ENCODE results near the gene P2RX6. TPM values are rescaled to one million over a fixed set of nuclear protein-coding genes. Genes with fewer than 3 reads are reported as not detected.
"Not testable (repeated sequence)": the region's sequence is repeated elsewhere in the genome, so short reads cannot be mapped to it uniquely, and the experiment has no call there.

P2RX6 gene
- total RNA-seq (0.66 TPM), polyA plus RNA-seq (0.87 TPM)
- long read RNA-seq, donor 1 = 0 reads
- long read RNA-seq, donor 2 = 0 reads
- long read RNA-seq, donor 3 = 0 reads
- long read RNA-seq, donor 4 = 0 reads
- long read RNA-seq, donor 5 = 0 reads
- long read RNA-seq, donor 6 = 0 reads
- long read RNA-seq, donor 7 = 0 reads
- long read RNA-seq, donor 8 = 0 reads
- long read RNA-seq, donor 9 = 0 reads
- long read RNA-seq, donor 10 = 0 reads

- Histone ChIP-seq H3K27me3 (ENCODE audit: control insufficient read depth in 2 of 2, insufficient read depth in 1 of 2, low read length in 1 of 2) (peaks cover 0 to 43% of the 10 kb centered on the region in 2 donors), H3K4me3 (ENCODE audit: low read length in 2 of 2) (peak within 1 kb of the TSS; percentile 5 to 24), H3K27ac (ENCODE audit: low read depth in 1 of 2, low read length in 1 of 2) (no peak within 1 kb of the TSS), H3K36me3 (ENCODE audit: control insufficient read depth in 2 of 2, insufficient read depth in 2 of 2, low read length in 1 of 2) (no peaks in the 10 kb centered on the region), H3K9me3 (ENCODE audit: control insufficient read depth in 2 of 2, insufficient read depth in 1 of 2, low read length in 1 of 2) (no peaks in the 10 kb centered on the region), H3K4me1 (ENCODE audit: control insufficient read depth in 2 of 2, insufficient read depth in 2 of 2, low read length in 2 of 2) (peaks cover 11 to 17% of the 10 kb centered on the region in 2 donors)
- no peak for DNase-seq (ENCODE audit: low read depth in 6 of 9, low spot score in 9 of 9)
- WGBS = 62% methylated on average over 12 of the region's 12 CpGs
Measured at GRCh38 chr22:21014726-21015465, at the start of gene P2RX6. P2RX6 (plus strand) TSS chr22:21015165; CDS start chr22:21015175, 10 bp downstream.

- H3K36me3 ChIP-seq (ENCODE audit: control insufficient read depth in 2 of 2, insufficient read depth in 2 of 2, low read length in 1 of 2) = no peaks in the 10 kb centered on the region
- 90% methylated on average over 13 of the region's 13 CpGs for WGBS
- peaks cover 23 to 55% of the 10 kb centered on the region in 2 donors for H3K27me3 ChIP-seq (ENCODE audit: control insufficient read depth in 2 of 2, insufficient read depth in 1 of 2, low read length in 1 of 2)
- no peak for DNase-seq (ENCODE audit: low read depth in 6 of 9, low spot score in 9 of 9)
- no peak overlapping the region for H3K27ac ChIP-seq (ENCODE audit: low read depth in 1 of 2, low read length in 1 of 2)
- H3K4me1 ChIP-seq (ENCODE audit: control insufficient read depth in 2 of 2, insufficient read depth in 2 of 2, low read length in 2 of 2) = peaks cover 0 to 6% of the 10 kb centered on the region in 2 donors
- no peak overlapping the region for H3K4me3 ChIP-seq (ENCODE audit: low read length in 2 of 2)
- no peaks in the 10 kb centered on the region for H3K9me3 ChIP-seq (ENCODE audit: control insufficient read depth in 2 of 2, insufficient read depth in 1 of 2, low read length in 1 of 2)
Measured at GRCh38 chr22:20965888-20966855, 48.8 kb upstream of the P2RX6 start.

DNA sequence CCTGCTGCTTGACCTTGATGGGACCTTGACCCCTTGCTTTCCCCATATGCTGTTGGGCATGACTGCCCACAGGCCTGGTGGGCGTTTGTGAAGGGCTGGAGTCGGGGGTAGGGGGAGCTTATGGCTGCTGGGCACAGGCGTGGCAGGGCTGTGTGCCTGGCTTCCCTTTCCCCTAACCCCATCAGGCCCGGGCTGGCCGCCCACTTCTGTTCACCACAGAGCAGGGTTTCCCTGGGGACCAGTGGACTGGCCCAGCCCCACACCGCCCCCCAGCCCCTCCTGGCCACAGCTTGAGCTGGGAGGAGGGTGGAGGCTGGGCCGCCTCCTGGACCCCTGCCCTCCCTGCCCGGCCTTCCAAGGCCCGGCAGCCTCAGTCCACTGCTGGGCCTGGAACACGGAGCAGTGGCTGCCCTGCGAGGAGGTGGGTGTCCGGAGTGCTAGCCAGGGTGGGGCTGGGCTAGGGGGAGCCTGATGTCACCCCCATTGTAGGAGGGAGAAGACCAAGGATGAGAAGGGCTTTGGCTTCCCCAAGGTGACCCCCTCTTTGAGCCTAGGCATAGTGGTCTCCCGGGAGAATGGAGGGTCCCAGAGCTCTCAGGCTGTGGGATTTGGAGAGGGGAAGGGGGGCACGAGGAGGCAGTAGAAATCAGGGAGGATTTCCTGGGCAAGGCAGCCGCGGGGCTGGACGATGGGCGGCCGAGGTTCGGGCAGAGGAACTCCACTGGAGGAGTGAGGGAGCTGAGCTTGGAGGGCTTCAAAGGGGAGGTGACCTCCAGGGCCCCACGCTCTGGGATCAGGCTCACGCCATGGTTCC, 47.9 kb upstream of the P2RX6 start, which contains the start of gene AIFM3:
AIFM3 (plus strand) TSS at position 373 of the 814 bp plus-strand sequence. CDS start 690 bp downstream, outside the sequence.
- Histone ChIP-seq H3K9me3 (ENCODE audit: control insufficient read depth in 2 of 2, insufficient read depth in 1 of 2, low read length in 1 of 2) (no peaks in the 10 kb centered on the region), H3K27ac (ENCODE audit: low read depth in 1 of 2, low read length in 1 of 2) (no peak within 1 kb of the TSS), H3K4me3 (ENCODE audit: low read length in 2 of 2) (no peak within 1 kb of the TSS), H3K27me3 (ENCODE audit: control insufficient read depth in 2 of 2, insufficient read depth in 1 of 2, low read length in 1 of 2) (peaks cover 23 to 59% of the 10 kb centered on the region in 2 donors), H3K4me1 (ENCODE audit: control insufficient read depth in 2 of 2, insufficient read depth in 2 of 2, low read length in 2 of 2) (peaks cover 0 to 6% of the 10 kb centered on the region in 2 donors), H3K36me3 (ENCODE audit: control insufficient read depth in 2 of 2, insufficient read depth in 2 of 2, low read length in 1 of 2) (no peaks in the 10 kb centered on the region)
- WGBS = 94% methylated on average over 22 of the region's 22 CpGs
- DNase-seq (ENCODE audit: low read depth in 6 of 9, low spot score in 9 of 9) = no peak

- no peak overlapping the region for H3K27ac ChIP-seq (ENCODE audit: low read depth in 1 of 2, low read length in 1 of 2)
- no peaks in the 10 kb centered on the region for H3K36me3 ChIP-seq (ENCODE audit: control insufficient read depth in 2 of 2, insufficient read depth in 2 of 2, low read length in 1 of 2)
- WGBS = 84% methylated on average over 19 of the region's 19 CpGs
- H3K27me3 ChIP-seq (ENCODE audit: control insufficient read depth in 2 of 2, insufficient read depth in 1 of 2, low read length in 1 of 2) = peaks cover 23 to 55% of the 10 kb centered on the region in 2 donors
- H3K4me1 ChIP-seq (ENCODE audit: control insufficient read depth in 2 of 2, insufficient read depth in 2 of 2, low read length in 2 of 2) = peaks cover 0 to 6% of the 10 kb centered on the region in 2 donors
- H3K9me3 ChIP-seq (ENCODE audit: control insufficient read depth in 2 of 2, insufficient read depth in 1 of 2, low read length in 1 of 2) = no peaks in the 10 kb centered on the region
- H3K4me3 ChIP-seq (ENCODE audit: low read length in 2 of 2) = no peak overlapping the region
- no peak for DNase-seq (ENCODE audit: low read depth in 6 of 9, low spot score in 9 of 9)
Measured at GRCh38 chr22:20967697-20968211, 47.2 kb upstream of the P2RX6 start.

GRCh38 chr22:20968281-20968977, 46.5 kb upstream of the P2RX6 start:
- peaks cover 23 to 52% of the 10 kb centered on the region in 2 donors for H3K27me3 ChIP-seq (ENCODE audit: control insufficient read depth in 2 of 2, insufficient read depth in 1 of 2, low read length in 1 of 2)
- DNase-seq (ENCODE audit: low read depth in 6 of 9, low spot score in 9 of 9) = no peak
- H3K9me3 ChIP-seq (ENCODE audit: control insufficient read depth in 2 of 2, insufficient read depth in 1 of 2, low read length in 1 of 2) = no peaks in the 10 kb centered on the region
- H3K4me3 ChIP-seq (ENCODE audit: low read length in 2 of 2) = no peak overlapping the region
- 79% methylated on average over 7 of the region's 7 CpGs for WGBS
- peaks cover 0 to 6% of the 10 kb centered on the region in 2 donors for H3K4me1 ChIP-seq (ENCODE audit: control insufficient read depth in 2 of 2, insufficient read depth in 2 of 2, low read length in 2 of 2)
- no peaks in the 10 kb centered on the region for H3K36me3 ChIP-seq (ENCODE audit: control insufficient read depth in 2 of 2, insufficient read depth in 2 of 2, low read length in 1 of 2)
- no peak overlapping the region for H3K27ac ChIP-seq (ENCODE audit: low read depth in 1 of 2, low read length in 1 of 2)

- no peak overlapping the region for H3K27ac ChIP-seq (ENCODE audit: low read depth in 1 of 2, low read length in 1 of 2)
- no peaks in the 10 kb centered on the region for H3K4me1 ChIP-seq (ENCODE audit: control insufficient read depth in 2 of 2, insufficient read depth in 2 of 2, low read length in 2 of 2)
- no peaks in the 10 kb centered on the region for H3K9me3 ChIP-seq (ENCODE audit: control insufficient read depth in 2 of 2, insufficient read depth in 1 of 2, low read length in 1 of 2)
- H3K4me3 ChIP-seq (ENCODE audit: low read length in 2 of 2) = no peak overlapping the region
- WGBS = 89% methylated on average over 4 of the region's 4 CpGs
- H3K27me3 ChIP-seq (ENCODE audit: control insufficient read depth in 2 of 2, insufficient read depth in 1 of 2, low read length in 1 of 2) = peaks cover 5 to 40% of the 10 kb centered on the region in 2 donors
- no peak for DNase-seq (ENCODE audit: low read depth in 6 of 9, low spot score in 9 of 9)
- H3K36me3 ChIP-seq (ENCODE audit: control insufficient read depth in 2 of 2, insufficient read depth in 2 of 2, low read length in 1 of 2) = no peaks in the 10 kb centered on the region
Measured at GRCh38 chr22:20970939-20971657, 43.9 kb upstream of the P2RX6 start.

GRCh38 chr22:20972014-20972694, 42.8 kb upstream of the P2RX6 start:
- H3K4me1 ChIP-seq (ENCODE audit: control insufficient read depth in 2 of 2, insufficient read depth in 2 of 2, low read length in 2 of 2); H3K36me3 ChIP-seq (ENCODE audit: control insufficient read depth in 2 of 2, insufficient read depth in 2 of 2, low read length in 1 of 2); H3K27ac ChIP-seq (ENCODE audit: low read depth in 1 of 2, low read length in 1 of 2); H3K9me3 ChIP-seq (ENCODE audit: control insufficient read depth in 2 of 2, insufficient read depth in 1 of 2, low read length in 1 of 2); H3K4me3 ChIP-seq (ENCODE audit: low read length in 2 of 2); DNase-seq (ENCODE audit: low read depth in 6 of 9, low spot score in 9 of 9): not testable (repeated sequence)
- WGBS = 70% methylated on average over 11 of the region's 11 CpGs
- peaks cover 0 to 29% of the 10 kb centered on the region in 2 donors for H3K27me3 ChIP-seq (ENCODE audit: control insufficient read depth in 2 of 2, insufficient read depth in 1 of 2, low read length in 1 of 2)
